DND-41 (cell line): ENCODE measurements around the gene MORF4L1.
"Not testable (repeated sequence)": the region's sequence is repeated elsewhere in the genome, so short reads cannot be mapped to it uniquely, and the experiment has no call there.

Experiments used
- ATAC-seq: fragments of 200-7000 bp; cut with Tn5 transposase; 3 replicates; pipeline ENCODE4 v1.9.1; 2021; ENCODE audit warnings: low read depth; ENCODE audit not compliant: insufficient read depth
- DNase-seq: peaks from one replicate; pipeline ENCODE4 v3.0.0-alpha.2; 2020
- H2AFZ ChIP-seq: 2 replicates; pipeline ENCODE4 v1.6.0; 2012; ENCODE audit warnings: low read depth, low read length
- H3K27ac ChIP-seq: 2 replicates; pipeline ENCODE4 v1.5.1; 2012; ENCODE audit warnings: low read length, inconsistent platforms
- H3K27me3 ChIP-seq: fragments of 200-600 bp; sonication (generic); 2 replicates; pipeline ENCODE4 v1.6.0; 2012; ENCODE audit warnings: low read length, mild to moderate bottlenecking, inconsistent platforms; ENCODE audit not compliant: insufficient read depth, poor library complexity
- H3K36me3 ChIP-seq: 2 replicates; pipeline ENCODE4 v1.5.1; 2012; ENCODE audit warnings: low read length, inconsistent platforms; ENCODE audit not compliant: insufficient read depth
- H3K4me1 ChIP-seq: 2 replicates; pipeline ENCODE4 v1.5.1; 2012; ENCODE audit warnings: mild to moderate bottlenecking, low read length; ENCODE audit not compliant: insufficient read depth
- H3K4me2 ChIP-seq: 2 replicates; pipeline ENCODE4 v1.6.0; 2012; ENCODE audit warnings: mild to moderate bottlenecking, moderate library complexity, low read length, inconsistent platforms; ENCODE audit not compliant: insufficient read depth
- H3K4me3 ChIP-seq, 2 experiments: fragments of 200-600 bp in 1 of 2; shearing (Covaris generic) in 1 of 2; 2 replicates each; pipeline ENCODE4 v1.5.1; 2012 to 2016; ENCODE audit warnings: inconsistent platforms in 2 of 2, low read length in 2 of 2, mild to moderate bottlenecking in 2 of 2, low read depth in 1 of 2, moderate library complexity in 1 of 2
- H3K79me2 ChIP-seq: 2 replicates; pipeline ENCODE4 v1.6.0; 2012; ENCODE audit warnings: low read length, inconsistent platforms; ENCODE audit not compliant: insufficient read depth
- H3K9ac ChIP-seq: 2 replicates; pipeline ENCODE4 v1.6.0; 2012; ENCODE audit warnings: low read depth, mild to moderate bottlenecking, inconsistent platforms, low read length, moderate library complexity
- H3K9me3 ChIP-seq: 2 replicates; pipeline ENCODE4 v1.5.1; 2012; ENCODE audit warnings: low read length, moderate library complexity, mild to moderate bottlenecking, inconsistent platforms; ENCODE audit not compliant: insufficient read depth, severe bottlenecking
- H4K20me1 ChIP-seq: 2 replicates; pipeline ENCODE4 v1.6.0; 2012; ENCODE audit warnings: low read length; ENCODE audit not compliant: insufficient read depth
- EZH2 ChIP-seq: IDR thresholded peaks from 3 replicates; pipeline ENCODE4 v1.6.1; 2012; ENCODE audit warnings: borderline replicate concordance, low read depth, mild to moderate bottlenecking, moderate library complexity, low read length, inconsistent platforms; ENCODE audit not compliant: severe bottlenecking
- TF ChIP-seq, protein P1 (sequence below): IDR thresholded peaks from 2 replicates; pipeline ENCODE4 v1.5.1; 2012; ENCODE audit warnings: borderline replicate concordance, low read length, moderate library complexity, mild to moderate bottlenecking; ENCODE audit not compliant: poor library complexity, severe bottlenecking; ENCODE audit errors: extremely low read depth

The MORF4L1 gene

DNA sequence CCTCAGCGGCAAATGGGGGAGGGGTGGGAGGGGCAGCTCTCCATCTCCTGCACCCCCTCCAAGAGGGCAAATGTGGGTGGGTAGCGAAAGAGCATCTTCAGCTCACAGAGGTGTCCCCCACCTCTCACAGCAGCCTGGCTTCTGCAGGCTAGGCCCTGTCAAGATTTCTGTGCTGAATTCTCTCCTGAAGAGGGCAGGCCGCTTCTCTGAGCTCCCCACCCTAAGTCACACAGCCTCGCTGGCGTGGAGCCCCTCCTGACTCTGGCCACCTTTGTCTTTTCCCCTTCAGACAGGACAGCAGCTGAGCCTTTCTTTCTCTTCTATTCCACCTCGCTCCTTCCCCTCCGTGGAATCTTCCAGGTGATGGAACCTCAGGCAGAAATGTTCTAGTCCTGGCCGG lies 35.1 kb upstream of the MORF4L1 start:
- Histone ChIP-seq H3K4me3 (no peak overlapping the region), H3K9ac (no peak overlapping the region), H4K20me1 (no peaks in the 10 kb centered on the region), H3K9me3 (no peaks in the 10 kb centered on the region), H3K4me2 (no peak overlapping the region), H3K36me3 (no peaks in the 10 kb centered on the region), H3K79me2 (no peaks in the 10 kb centered on the region), H3K27ac (no peak overlapping the region), H2AFZ (no peak overlapping the region), H3K4me1 (no peaks in the 10 kb centered on the region), H3K27me3 (no peaks in the 10 kb centered on the region)
- TF ChIP-seq, protein P1, sequence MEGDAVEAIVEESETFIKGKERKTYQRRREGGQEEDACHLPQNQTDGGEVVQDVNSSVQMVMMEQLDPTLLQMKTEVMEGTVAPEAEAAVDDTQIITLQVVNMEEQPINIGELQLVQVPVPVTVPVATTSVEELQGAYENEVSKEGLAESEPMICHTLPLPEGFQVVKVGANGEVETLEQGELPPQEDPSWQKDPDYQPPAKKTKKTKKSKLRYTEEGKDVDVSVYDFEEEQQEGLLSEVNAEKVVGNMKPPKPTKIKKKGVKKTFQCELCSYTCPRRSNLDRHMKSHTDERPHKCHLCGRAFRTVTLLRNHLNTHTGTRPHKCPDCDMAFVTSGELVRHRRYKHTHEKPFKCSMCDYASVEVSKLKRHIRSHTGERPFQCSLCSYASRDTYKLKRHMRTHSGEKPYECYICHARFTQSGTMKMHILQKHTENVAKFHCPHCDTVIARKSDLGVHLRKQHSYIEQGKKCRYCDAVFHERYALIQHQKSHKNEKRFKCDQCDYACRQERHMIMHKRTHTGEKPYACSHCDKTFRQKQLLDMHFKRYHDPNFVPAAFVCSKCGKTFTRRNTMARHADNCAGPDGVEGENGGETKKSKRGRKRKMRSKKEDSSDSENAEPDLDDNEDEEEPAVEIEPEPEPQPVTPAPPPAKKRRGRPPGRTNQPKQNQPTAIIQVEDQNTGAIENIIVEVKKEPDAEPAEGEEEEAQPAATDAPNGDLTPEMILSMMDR = no peak
- no peak for TF ChIP-seq EZH2
- no peak for DNase-seq
- ATAC-seq = no peak

DNA sequence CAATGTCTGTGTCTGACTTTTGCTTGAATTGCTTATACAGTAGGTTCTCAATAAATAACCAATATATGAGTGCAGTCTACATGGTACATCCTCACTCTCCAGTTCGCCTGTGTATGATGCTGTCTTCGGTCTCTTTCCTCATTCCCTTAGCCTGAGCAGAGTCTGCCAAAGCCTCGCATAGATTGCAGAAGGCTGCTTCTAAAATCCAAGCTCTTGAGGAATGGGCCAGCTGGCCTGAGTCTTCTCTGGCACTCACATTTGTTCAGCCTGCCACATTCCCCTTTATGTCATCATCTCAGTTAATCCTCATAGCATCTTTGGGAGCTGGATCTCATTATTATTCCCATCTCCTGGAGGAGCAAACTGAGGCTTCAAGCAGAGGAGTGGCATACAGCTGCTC lies 34.2 kb upstream of the MORF4L1 start:
- H3K36me3 ChIP-seq = no peaks in the 10 kb centered on the region
- H3K9me3 ChIP-seq = no peaks in the 10 kb centered on the region
- no peaks in the 10 kb centered on the region for H4K20me1 ChIP-seq
- no peak for TF ChIP-seq EZH2
- TF ChIP-seq, protein P1 = no peak
- ATAC-seq = no peak
- H3K4me3 ChIP-seq = no peak overlapping the region
- no peaks in the 10 kb centered on the region for H3K4me1 ChIP-seq
- H2AFZ ChIP-seq = no peak overlapping the region
- H3K27me3 ChIP-seq = no peaks in the 10 kb centered on the region
- DNase-seq = no peak
- H3K79me2 ChIP-seq = no peaks in the 10 kb centered on the region
- no peak overlapping the region for H3K27ac ChIP-seq
- no peak overlapping the region for H3K9ac ChIP-seq
- H3K4me2 ChIP-seq = no peak overlapping the region

DNA sequence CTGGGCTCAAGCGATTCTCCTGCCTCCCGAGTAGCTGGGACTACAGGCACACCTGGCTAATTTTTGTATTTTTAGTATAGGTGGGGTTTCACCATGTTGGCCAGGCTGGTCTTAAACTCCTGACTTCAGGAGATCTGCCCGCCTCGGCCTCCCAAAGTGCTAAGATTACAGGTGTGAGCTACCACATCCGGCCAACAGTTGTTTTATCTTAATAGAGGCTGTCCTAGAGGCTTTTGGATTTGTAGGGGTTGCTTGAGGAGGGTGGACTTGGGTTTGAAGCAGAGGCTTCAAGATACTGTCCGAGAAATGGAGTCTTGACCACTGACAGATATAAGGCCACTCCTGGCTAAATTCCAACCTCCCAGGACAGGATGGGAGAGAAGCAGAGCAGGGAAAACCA lies 33.5 kb upstream of the MORF4L1 start:
- H3K4me3 ChIP-seq, H3K4me1 ChIP-seq, H2AFZ ChIP-seq, DNase-seq, H3K27ac ChIP-seq, H3K4me2 ChIP-seq, H3K9me3 ChIP-seq, H3K27me3 ChIP-seq, H4K20me1 ChIP-seq, H3K36me3 ChIP-seq, H3K9ac ChIP-seq, H3K79me2 ChIP-seq, ATAC-seq: not testable (repeated sequence)

DNA sequence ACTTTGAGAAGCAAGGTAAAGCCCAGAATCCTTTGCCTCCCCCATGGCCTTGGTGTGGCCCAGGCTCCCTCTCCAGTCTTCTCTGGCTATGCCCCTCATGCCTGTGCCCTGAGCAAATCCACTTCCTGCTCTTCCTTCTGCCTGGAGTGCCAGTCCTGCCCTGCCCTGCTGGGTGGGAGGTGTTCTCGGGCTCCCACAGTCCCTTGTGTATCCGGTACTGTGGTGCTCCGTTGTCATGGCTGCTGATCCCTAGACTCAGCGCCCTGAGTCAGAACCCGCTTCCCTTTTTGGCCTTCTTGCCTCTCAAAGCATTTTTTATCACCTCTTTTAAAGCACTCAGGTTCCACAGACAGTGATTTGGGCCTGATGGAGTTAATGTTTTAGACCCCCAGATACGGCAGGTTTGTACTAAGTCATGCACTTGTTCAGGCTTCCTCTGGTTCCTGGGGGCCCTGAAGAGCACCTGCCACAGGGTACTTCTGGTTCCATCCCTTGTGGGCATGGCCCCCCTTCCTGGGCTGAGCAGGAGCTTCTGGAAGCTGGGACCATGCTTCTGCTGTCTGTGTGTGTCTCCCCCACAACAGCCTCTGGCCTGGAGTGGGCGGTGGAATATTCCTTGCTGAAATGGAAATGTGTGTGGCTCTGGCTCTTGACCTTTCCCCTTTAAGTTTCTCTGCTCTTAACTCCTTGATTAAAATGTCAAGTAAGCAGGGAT lies 31.9 kb upstream of the MORF4L1 start:
- no peaks in the 10 kb centered on the region for H3K79me2 ChIP-seq
- H2AFZ ChIP-seq = no peak overlapping the region
- H3K9ac ChIP-seq = no peak overlapping the region
- no peak overlapping the region for H3K27ac ChIP-seq
- no peak overlapping the region for H3K4me2 ChIP-seq
- H4K20me1 ChIP-seq = no peaks in the 10 kb centered on the region
- no peak for ATAC-seq
- H3K36me3 ChIP-seq = no peaks in the 10 kb centered on the region
- H3K4me3 ChIP-seq = no peak overlapping the region
- no peaks in the 10 kb centered on the region for H3K27me3 ChIP-seq
- H3K4me1 ChIP-seq = no peaks in the 10 kb centered on the region
- DNase-seq = no peak
- TF ChIP-seq, protein P1 = no peak
- no peak for TF ChIP-seq EZH2
- H3K9me3 ChIP-seq = no peaks in the 10 kb centered on the region
